Liver (tissue), 9 donors: ENCODE results near the gene GRB7. TPM values are rescaled to one million over a fixed set of nuclear protein-coding genes. Genes with fewer than 3 reads are reported as not detected.

ENCODE experiments used
- DNase-seq: peaks from one replicate; pipeline ENCODE4 v3.0.0-alpha.2; 2017; ENCODE audit warnings: low spot score
- H3K27ac ChIP-seq, 2 donors: one replicate each; pipeline ENCODE4 v1.7.0; 2013; ENCODE audit warnings: inconsistent platforms in 2 of 2, low read length in 2 of 2, control low read depth in 1 of 2, low read depth in 1 of 2, mild to moderate bottlenecking in 1 of 2
- H3K27me3 ChIP-seq, 4 donors: one replicate each; pipeline versions ENCODE4 v1.6.1 to v1.7.0; 2013; ENCODE audit warnings: low read length in 3 of 4, inconsistent platforms in 1 of 4, mild to moderate bottlenecking in 1 of 4, moderate library complexity in 1 of 4; ENCODE audit not compliant: control insufficient read depth in 4 of 4, insufficient read depth in 4 of 4
- H3K36me3 ChIP-seq, 4 donors: one replicate each; pipeline versions ENCODE4 v1.6.1 to v1.7.0; 2013; ENCODE audit warnings: low read length in 3 of 4, mild to moderate bottlenecking in 3 of 4, low read depth in 1 of 4, moderate library complexity in 1 of 4; ENCODE audit not compliant: control insufficient read depth in 4 of 4, insufficient read depth in 3 of 4
- H3K4me1 ChIP-seq, 4 donors: one replicate each; pipeline versions ENCODE4 v1.6.1 to v1.7.0; 2013; ENCODE audit warnings: low read length in 3 of 4, mild to moderate bottlenecking in 3 of 4, moderate library complexity in 1 of 4; ENCODE audit not compliant: control insufficient read depth in 4 of 4, insufficient read depth in 4 of 4
- H3K4me3 ChIP-seq, 3 donors: one replicate each; pipeline versions ENCODE4 v1.6.1 to v1.7.0; 2013; ENCODE audit warnings: low read length in 3 of 3, control low read depth in 1 of 3, low read depth in 1 of 3, mild to moderate bottlenecking in 1 of 3
- H3K9ac ChIP-seq, 2 donors: one replicate each; pipeline ENCODE4 v1.7.0; 2013; ENCODE audit warnings: low read length in 2 of 2, mild to moderate bottlenecking in 2 of 2, moderate library complexity in 2 of 2, control low read depth in 1 of 2, low read depth in 1 of 2
- H3K9me3 ChIP-seq, 4 donors: one replicate each; pipeline versions ENCODE4 v1.6.1 to v1.7.0; 2013; ENCODE audit warnings: low read length in 3 of 4; ENCODE audit not compliant: control insufficient read depth in 4 of 4
- EGR1 ChIP-seq, 2 donors: IDR thresholded peaks; 2 replicates each; pipeline ENCODE4 v1.6.1; 2016 to 2018; ENCODE audit warnings: antibody characterized with exemption in 2 of 2, low read depth in 2 of 2
- FOXA1 ChIP-seq: IDR thresholded peaks from 2 replicates; pipeline ENCODE4 v1.6.1; 2016; ENCODE audit warnings: antibody characterized with exemption
- FOXA2 ChIP-seq: IDR thresholded peaks from 2 replicates; pipeline ENCODE4 v1.6.1; 2016; ENCODE audit warnings: antibody characterized with exemption
- GABPA ChIP-seq, 2 donors: IDR thresholded peaks in 1 of 2; conservative IDR thresholded peaks in 1 of 2; 2 replicates each; pipeline ENCODE4 v1.6.1; 2016; ENCODE audit warnings: antibody characterized with exemption in 2 of 2, mild to moderate bottlenecking in 1 of 2, moderate library complexity in 1 of 2
- HNF4A ChIP-seq, 2 donors: conservative IDR thresholded peaks; 2 replicates each; pipeline ENCODE4 v1.6.1; 2016; ENCODE audit warnings: antibody characterized with exemption in 2 of 2, mild to moderate bottlenecking in 2 of 2
- HNF4G ChIP-seq: IDR thresholded peaks from 2 replicates; pipeline ENCODE4 v1.6.1; 2016; ENCODE audit warnings: antibody characterized with exemption
- JUND ChIP-seq, 2 donors: IDR thresholded peaks; 2 replicates each; pipeline ENCODE4 v1.6.1; 2016; ENCODE audit warnings: antibody characterized with exemption in 2 of 2
- RAD21 ChIP-seq, 2 donors: IDR thresholded peaks; 2 replicates each; pipeline ENCODE4 v1.6.1; 2016; ENCODE audit warnings: antibody characterized with exemption in 2 of 2, mild to moderate bottlenecking in 2 of 2
- RXRA ChIP-seq, 2 donors: IDR thresholded peaks; 2 replicates each; pipeline ENCODE4 v1.6.1; 2017 to 2018; ENCODE audit warnings: antibody characterized with exemption in 2 of 2, mild to moderate bottlenecking in 1 of 2
- SP1 ChIP-seq: IDR thresholded peaks from 2 replicates; pipeline ENCODE4 v1.6.1; 2018; ENCODE audit warnings: antibody characterized with exemption, mild to moderate bottlenecking
- TAF1 ChIP-seq: conservative IDR thresholded peaks from 2 replicates; pipeline ENCODE4 v1.6.1; 2016; ENCODE audit warnings: antibody characterized with exemption, mild to moderate bottlenecking
- YY1 ChIP-seq: IDR thresholded peaks from 2 replicates; pipeline ENCODE4 v1.6.1; 2016; ENCODE audit warnings: antibody characterized with exemption, mild to moderate bottlenecking
- WGBS: extraction: QIAGEN DNeasy Blood & Tissue Kit; methylation state at CpG from one replicate; pipeline ENCODE4 v1.1.7; 2013; 5-methylcytosine and 5-hydroxymethylcytosine counted together
- polyA plus RNA-seq, 2 donors: library from polyadenylated mRNA; stranded (reverse) in 1 of 2; unstranded in 1 of 2; fragments of 200-250 nt in 1 of 2; fragments of >200 nt in 1 of 2; fragmentation: Nextera tagmentation in 1 of 2; extraction: Ambion mirVana in 1 of 2; gene quantifications; one replicate each; pipeline versions ENCODE4 v1.2.1 to v1.2.3, GENCODE V29; 2013 to 2015
- total RNA-seq, 2 donors: library from RNA; depleted of rRNA; stranded (reverse); fragments of >200 nt; gene quantifications; one replicate each; pipeline ENCODE4 v1.2.3, GENCODE V29; 2014
- TF ChIP-seq, protein P1 (sequence below): IDR thresholded peaks from 2 replicates; pipeline ENCODE4 v1.6.1; 2016; ENCODE audit warnings: antibody characterized with exemption
- TF ChIP-seq, protein P2 (sequence below): IDR thresholded peaks from 2 replicates; pipeline ENCODE4 v1.6.1; 2016; ENCODE audit warnings: antibody characterized with exemption
- TF ChIP-seq, protein P3 (sequence below): IDR thresholded peaks from 2 replicates; pipeline ENCODE4 v1.6.1; 2016; ENCODE audit warnings: antibody characterized with exemption
- TF ChIP-seq, protein P4 (sequence below): fragments of 150-350 bp; IDR thresholded peaks from 2 replicates; pipeline ENCODE4 v1.5.1; 2017; ENCODE audit warnings: improper control_type of control experiment, low read depth, low read length; ENCODE audit not compliant: missing input control
- TF ChIP-seq, protein P5 (sequence below): IDR thresholded peaks from 2 replicates; pipeline ENCODE4 v1.6.1; 2016; ENCODE audit warnings: antibody characterized with exemption, mild to moderate bottlenecking
- donor health status: healthy.
- donor health status: healthy.
- donor health status: healthy.
- donor health status: healthy.
- donor health status: healthy.

The GRB7 gene
- total and polyA plus RNA-seq, 4 donors: 1.9 to 6.8 (median 2.5) TPM

DNA sequence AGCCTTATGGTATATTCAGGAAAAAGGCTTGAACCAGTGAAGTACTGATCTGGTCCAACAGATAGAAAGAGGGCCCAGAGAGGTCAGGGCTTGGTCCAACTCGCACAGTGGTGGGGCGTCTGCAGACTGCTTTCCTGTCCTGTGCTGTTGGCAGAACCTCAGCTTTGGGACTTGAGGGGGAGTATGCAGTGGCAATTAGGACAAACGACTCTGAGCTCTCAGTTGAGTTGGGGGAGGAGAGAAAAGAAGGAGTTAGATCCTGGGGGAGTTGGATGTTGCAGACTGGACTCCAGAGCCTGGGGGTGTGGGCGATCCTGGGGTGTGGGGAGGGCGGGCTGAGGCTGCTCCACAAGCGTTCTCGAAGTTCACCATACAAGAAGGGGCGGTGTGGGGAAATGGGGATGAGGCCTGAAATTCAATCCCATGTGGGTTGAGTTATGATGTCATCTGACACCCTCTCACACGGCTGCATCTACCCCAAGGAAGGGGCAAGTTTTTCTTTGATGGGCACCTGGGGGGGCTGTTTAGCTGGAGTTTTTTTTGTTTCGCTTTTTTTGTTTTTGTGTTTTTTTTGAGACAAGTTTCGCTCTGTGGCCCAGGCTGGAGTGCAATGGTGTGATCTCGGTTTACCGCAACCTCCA lies 14.6 kb downstream of the GRB7 start:
- WGBS: 91% methylated on average over 13 of the region's 13 CpGs
- H3K27ac ChIP-seq: no peak overlapping the region
- DNase-seq: no peak
- H3K9me3 ChIP-seq: no peaks in the 10 kb centered on the region
- H3K9ac ChIP-seq: no peak overlapping the region
- H3K27me3 ChIP-seq: no peaks in the 10 kb centered on the region
- no peak for TF ChIP-seq SP1
- TF ChIP-seq YY1: no peak
- TF ChIP-seq, protein P1, sequence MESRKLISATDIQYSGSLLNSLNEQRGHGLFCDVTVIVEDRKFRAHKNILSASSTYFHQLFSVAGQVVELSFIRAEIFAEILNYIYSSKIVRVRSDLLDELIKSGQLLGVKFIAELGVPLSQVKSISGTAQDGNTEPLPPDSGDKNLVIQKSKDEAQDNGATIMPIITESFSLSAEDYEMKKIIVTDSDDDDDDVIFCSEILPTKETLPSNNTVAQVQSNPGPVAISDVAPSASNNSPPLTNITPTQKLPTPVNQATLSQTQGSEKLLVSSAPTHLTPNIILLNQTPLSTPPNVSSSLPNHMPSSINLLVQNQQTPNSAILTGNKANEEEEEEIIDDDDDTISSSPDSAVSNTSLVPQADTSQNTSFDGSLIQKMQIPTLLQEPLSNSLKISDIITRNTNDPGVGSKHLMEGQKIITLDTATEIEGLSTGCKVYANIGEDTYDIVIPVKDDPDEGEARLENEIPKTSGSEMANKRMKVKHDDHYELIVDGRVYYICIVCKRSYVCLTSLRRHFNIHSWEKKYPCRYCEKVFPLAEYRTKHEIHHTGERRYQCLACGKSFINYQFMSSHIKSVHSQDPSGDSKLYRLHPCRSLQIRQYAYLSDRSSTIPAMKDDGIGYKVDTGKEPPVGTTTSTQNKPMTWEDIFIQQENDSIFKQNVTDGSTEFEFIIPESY: no peak
- TF ChIP-seq RAD21 (IDR thresholded peaks at IDR 0.05): no peak
- no peak for TF ChIP-seq HNF4A (conservative IDR thresholded peaks at IDR 0.05)
- TF ChIP-seq EGR1 (IDR thresholded peaks at IDR 0.05; ENCODE audit: low read depth in 2 of 2): no peak
- TF ChIP-seq TAF1: no peak
- TF ChIP-seq RXRA (IDR thresholded peaks at IDR 0.05): no peak
- TF ChIP-seq FOXA2: no peak
- TF ChIP-seq, protein P2, sequence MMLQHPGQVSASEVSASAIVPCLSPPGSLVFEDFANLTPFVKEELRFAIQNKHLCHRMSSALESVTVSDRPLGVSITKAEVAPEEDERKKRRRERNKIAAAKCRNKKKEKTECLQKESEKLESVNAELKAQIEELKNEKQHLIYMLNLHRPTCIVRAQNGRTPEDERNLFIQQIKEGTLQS: no peak
- TF ChIP-seq, protein P3, sequence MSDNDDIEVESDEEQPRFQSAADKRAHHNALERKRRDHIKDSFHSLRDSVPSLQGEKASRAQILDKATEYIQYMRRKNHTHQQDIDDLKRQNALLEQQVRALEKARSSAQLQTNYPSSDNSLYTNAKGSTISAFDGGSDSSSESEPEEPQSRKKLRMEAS: no peak
- TF ChIP-seq FOXA1: no peak
- TF ChIP-seq GABPA (IDR thresholded peaks at IDR 0.05 in 1 of 2, conservative IDR thresholded peaks at IDR 0.05 in 1 of 2): no peak
- TF ChIP-seq HNF4G: no peak
- TF ChIP-seq, protein P4, sequence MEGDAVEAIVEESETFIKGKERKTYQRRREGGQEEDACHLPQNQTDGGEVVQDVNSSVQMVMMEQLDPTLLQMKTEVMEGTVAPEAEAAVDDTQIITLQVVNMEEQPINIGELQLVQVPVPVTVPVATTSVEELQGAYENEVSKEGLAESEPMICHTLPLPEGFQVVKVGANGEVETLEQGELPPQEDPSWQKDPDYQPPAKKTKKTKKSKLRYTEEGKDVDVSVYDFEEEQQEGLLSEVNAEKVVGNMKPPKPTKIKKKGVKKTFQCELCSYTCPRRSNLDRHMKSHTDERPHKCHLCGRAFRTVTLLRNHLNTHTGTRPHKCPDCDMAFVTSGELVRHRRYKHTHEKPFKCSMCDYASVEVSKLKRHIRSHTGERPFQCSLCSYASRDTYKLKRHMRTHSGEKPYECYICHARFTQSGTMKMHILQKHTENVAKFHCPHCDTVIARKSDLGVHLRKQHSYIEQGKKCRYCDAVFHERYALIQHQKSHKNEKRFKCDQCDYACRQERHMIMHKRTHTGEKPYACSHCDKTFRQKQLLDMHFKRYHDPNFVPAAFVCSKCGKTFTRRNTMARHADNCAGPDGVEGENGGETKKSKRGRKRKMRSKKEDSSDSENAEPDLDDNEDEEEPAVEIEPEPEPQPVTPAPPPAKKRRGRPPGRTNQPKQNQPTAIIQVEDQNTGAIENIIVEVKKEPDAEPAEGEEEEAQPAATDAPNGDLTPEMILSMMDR: no peak
- TF ChIP-seq JUND (IDR thresholded peaks at IDR 0.05): no peak
- TF ChIP-seq, protein P5, sequence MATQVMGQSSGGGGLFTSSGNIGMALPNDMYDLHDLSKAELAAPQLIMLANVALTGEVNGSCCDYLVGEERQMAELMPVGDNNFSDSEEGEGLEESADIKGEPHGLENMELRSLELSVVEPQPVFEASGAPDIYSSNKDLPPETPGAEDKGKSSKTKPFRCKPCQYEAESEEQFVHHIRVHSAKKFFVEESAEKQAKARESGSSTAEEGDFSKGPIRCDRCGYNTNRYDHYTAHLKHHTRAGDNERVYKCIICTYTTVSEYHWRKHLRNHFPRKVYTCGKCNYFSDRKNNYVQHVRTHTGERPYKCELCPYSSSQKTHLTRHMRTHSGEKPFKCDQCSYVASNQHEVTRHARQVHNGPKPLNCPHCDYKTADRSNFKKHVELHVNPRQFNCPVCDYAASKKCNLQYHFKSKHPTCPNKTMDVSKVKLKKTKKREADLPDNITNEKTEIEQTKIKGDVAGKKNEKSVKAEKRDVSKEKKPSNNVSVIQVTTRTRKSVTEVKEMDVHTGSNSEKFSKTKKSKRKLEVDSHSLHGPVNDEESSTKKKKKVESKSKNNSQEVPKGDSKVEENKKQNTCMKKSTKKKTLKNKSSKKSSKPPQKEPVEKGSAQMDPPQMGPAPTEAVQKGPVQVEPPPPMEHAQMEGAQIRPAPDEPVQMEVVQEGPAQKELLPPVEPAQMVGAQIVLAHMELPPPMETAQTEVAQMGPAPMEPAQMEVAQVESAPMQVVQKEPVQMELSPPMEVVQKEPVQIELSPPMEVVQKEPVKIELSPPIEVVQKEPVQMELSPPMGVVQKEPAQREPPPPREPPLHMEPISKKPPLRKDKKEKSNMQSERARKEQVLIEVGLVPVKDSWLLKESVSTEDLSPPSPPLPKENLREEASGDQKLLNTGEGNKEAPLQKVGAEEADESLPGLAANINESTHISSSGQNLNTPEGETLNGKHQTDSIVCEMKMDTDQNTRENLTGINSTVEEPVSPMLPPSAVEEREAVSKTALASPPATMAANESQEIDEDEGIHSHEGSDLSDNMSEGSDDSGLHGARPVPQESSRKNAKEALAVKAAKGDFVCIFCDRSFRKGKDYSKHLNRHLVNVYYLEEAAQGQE: no peak
- no peaks in the 10 kb centered on the region for H3K36me3 ChIP-seq
- no peak overlapping the region for H3K4me3 ChIP-seq
- peaks cover 2 to 16% (median 4%) of the 10 kb centered on the region in 4 donors for H3K4me1 ChIP-seq
